A673 (cell line): ENCODE data around the gene CTNNA2.

ENCODE experiments used
- EZH2 ChIP-seq: fragments of 200-600 bp; sonication (generic); IDR thresholded peaks from 2 replicates; pipeline ENCODE4 v1.6.1; 2017; ENCODE audit warnings: borderline replicate concordance, low read depth, mild to moderate bottlenecking, mixed read lengths, antibody characterized with exemption, low read length; ENCODE audit not compliant: poor library complexity, severe bottlenecking
- TF ChIP-seq, protein P1 (sequence below): fragments of 300-800, 200-600 bp; sonication (generic); conservative IDR thresholded peaks from 2 replicates; pipeline ENCODE4 v1.5.1; 2017; ENCODE audit warnings: low read depth, mild to moderate bottlenecking, antibody characterized with exemption, low read length, moderate library complexity, mixed read lengths

DNA sequence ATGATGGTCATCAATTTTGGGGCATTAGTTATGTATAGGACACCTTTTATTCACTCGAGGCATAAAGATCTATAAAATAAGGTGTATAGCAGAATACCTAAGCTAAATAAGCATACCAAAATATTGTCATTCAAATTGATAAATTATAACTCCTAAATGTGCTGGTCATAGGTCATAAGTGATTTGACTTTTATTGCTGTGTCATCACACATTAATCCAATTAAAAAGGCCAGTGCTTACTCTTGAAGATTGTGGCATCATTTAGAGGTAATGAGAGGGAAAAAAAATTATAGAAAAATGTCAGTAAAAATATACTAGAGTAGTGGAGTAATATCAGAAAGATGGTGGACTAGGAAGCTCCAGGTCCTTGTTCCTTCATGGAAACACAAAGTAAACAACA, 1138.6 kb downstream of the CTNNA2 start:
- TF ChIP-seq, protein P1, sequence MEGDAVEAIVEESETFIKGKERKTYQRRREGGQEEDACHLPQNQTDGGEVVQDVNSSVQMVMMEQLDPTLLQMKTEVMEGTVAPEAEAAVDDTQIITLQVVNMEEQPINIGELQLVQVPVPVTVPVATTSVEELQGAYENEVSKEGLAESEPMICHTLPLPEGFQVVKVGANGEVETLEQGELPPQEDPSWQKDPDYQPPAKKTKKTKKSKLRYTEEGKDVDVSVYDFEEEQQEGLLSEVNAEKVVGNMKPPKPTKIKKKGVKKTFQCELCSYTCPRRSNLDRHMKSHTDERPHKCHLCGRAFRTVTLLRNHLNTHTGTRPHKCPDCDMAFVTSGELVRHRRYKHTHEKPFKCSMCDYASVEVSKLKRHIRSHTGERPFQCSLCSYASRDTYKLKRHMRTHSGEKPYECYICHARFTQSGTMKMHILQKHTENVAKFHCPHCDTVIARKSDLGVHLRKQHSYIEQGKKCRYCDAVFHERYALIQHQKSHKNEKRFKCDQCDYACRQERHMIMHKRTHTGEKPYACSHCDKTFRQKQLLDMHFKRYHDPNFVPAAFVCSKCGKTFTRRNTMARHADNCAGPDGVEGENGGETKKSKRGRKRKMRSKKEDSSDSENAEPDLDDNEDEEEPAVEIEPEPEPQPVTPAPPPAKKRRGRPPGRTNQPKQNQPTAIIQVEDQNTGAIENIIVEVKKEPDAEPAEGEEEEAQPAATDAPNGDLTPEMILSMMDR = no peak
- TF ChIP-seq EZH2 = no peak
